DMS 273 (cell line): ENCODE results near the gene LHX3.

Source experiments
- DNase-seq: peaks from one replicate; lab custom pipeline; 2025; ENCODE audit not compliant: unreplicated experiment; lab: John Stamatoyannopoulos, UW

LHX3 gene

DNA sequence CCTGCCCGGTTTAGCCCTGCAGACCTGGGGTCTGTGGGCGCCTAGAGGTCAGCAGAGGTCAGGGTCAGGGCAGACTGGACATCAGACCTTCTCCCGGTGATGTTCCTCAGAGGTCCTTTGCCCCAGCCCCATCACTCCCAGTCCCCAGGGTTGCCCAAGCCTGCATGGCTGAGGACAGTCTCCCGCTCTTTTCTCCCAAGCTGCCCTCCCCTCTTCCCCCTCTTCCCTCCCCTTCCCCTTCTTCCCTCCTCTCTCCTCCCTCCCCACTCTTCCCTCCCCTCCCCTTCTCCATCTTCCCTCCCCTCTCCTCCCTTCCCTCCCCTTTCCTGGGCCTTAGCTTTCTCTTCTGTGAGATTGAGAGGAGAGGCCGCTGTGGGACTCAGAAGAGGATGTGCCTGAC, 10.4 kb downstream of the LHX3 start:
- DNase-seq, result no peak

DNA sequence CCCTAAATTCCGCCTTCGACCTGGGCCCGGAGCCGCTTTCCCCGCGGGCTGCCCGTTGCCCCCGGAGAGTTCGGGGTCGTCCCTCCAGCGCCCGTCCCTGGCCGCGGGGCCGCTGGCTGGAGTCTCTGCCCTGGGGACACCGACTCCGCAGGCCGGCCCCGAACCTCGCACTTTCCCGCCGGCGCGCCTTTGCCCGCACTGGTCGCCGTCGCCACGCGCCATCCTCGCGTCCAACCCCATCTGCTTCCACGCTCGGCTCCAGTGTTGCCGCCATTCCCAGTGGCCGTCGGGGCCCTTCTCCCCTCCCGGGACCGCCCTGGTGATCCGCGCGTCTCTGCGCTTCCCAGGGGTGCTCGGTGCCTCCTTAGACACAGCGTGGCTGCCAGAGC, 11.0 kb downstream of the LHX3 start:
- DNase-seq, result no peak

DNA sequence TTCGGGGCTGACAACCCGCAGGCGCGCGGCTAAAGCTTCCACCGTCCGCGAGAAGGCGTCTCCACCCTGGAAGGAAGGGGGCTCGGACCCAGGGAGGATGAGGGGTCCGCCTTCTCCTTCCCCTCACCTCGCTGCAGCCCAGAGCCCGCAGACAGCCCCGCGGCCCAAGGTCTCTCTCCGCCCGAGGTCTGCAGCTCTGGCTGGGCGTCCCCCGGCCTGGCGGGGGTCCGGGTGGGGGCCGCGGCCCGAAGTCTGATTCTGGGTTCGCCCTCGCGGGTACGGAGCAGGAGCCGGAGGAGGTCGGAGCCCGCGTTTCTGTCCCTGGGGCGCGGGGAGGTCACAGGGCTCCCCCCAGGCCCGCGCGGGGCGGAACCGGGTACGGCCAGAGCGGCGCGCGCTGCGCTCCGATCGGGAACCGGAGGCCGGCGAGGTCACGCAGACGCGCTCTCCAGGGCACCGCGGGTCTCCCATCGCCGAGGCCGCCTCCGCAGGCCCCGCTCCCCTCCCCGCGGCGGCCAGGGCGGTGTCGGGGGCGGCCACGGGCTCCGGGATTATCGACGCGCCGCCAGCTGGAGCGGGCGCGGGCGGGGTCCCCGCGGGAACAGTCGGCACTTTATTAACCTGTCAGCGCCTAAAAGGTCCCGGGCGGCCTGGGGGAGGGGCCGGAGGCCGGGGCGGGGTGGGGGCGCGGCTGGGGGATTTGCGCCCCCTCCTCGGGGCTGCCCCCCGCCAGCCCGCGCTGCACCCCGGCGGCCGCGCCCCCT, 11.6 kb downstream of the LHX3 start:
- peak; percentile 56 for DNase-seq

DNA sequence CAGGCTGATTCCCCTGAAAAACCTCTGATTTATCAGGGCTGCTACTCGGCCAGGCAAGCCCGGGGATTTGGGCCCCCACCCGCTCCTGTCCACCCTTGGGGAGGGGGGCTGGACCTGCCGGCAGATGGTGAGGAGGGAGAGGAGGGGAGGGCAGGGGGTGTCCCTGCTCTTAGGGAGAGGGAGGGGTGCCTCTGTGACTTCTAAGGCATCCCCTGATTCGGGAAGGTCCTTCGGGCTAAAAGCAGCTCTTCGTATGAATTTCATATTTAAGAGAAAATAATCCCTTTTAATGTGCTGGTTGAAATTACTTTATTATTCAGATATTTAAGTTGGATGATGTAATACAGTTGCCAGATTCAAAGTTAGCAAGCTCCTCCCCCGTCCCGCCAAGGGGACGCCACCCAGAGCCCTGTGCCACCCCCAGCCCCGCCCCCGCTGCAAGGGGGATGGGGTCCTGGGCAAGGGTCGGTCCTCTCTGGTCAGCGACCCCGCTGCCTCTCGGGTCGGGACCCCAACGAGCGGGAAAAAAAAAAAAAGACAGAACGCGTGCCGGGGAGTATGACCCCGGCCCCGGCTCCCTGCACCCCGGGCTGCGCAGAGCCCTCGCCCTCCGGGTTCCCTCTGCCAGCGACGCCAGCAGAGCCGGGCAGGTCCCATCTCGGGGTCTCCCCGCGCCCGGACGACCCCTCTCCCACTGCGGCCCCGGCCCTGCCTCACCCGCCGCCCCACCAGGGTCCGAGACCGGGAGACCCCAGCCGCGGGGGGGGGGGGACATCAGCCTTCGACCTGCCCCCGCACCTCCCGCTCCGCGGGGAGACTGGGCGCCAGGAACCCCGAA, 12.4 kb downstream of the LHX3 start:
- DNase-seq, result no peak

DNA sequence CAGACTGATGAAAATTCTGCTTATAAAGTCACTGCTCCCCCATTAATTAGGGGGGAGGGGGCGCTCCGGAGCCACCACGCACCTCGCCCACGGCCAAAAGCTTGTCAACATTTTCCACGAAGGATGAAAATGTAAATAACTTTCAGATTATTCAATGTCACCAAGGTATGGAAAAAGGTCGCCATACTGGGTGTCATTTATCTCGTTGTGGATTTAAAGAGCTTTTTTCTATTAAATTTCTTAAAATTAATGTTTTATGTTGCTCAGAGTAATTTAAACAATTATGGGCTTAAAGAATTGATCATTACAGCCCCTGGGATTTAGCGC, 13.0 kb downstream of the LHX3 start:
- no peak for DNase-seq

DNA sequence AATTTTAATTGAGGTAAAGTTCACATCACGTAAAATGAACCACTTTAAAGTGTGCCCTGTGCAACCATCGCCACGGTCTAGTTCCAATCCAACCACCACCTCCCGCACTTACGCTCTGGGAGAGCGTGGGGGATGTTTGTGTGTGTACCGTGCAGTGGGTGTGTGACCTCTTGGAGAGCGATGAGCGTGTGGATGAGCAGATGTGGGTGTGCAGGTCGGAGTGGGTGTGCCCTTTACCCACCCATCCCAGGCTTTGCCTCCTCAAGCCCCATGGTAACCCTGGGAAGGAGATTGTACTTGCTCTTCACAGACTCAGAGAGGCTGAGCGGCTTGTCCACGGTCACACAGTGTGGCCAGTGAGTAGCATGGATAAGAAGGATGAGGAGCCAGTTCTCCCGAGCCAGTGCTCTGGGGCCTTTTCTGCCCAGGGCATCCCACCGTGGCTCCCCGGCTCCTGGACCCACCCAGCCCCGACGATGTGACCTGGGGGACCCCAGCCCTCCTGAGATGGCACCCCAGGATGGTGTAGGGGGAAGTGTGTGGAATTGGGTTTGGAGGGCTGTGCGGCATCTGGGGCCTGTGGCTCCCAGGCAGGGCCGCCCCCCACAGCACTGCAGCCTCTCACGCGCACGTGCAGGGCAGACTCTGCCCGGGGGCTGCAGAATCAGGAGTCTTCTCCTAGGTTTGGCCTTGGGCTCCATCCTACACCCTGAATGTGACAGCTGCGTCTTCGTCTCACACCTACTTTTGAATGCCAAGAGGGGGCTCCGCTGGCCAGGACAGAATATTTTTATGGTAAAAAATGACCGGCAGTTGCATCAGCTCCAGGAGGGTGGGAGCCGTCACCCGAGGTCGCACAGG, 13.6 kb downstream of the LHX3 start:
- DNase-seq, result no peak

DNA sequence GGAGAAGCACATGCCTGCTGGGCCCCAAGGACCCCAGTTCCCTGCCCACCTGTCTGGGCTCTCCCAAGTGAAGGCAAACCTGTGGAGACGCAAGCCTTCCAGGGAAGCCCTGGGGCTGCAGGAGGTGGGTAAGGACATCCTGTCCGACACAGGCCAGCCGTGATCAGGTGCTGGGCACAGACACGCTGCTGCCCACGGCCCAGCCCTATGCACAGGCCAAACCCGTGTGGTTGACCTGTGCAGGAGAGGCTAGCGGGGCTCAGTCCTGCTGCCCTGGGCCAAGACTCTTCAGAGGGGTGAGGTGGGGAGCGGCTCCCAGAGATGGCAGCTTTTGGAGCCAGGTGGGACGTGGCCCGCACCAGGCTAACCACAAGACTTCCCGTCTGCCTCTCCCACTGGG, 14.3 kb downstream of the LHX3 start:
- no peak for DNase-seq

DNA sequence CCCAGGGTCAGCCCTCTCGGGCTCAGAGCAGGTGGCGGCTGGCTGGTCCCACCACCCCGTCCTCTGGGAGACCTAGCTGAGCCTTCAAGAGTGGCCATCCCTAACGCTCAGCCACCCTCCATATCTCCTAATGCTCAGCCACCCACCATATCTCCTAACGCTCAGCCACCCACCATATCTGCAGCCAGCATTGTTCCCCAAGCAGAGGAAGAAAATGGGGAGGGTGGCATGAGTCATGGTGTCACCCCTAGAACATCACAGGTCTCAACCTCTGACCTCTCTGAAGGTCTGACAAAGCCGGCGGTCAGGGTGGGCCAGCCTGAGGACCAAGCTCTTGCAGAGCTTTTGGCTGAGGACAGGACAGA, 14.7 kb downstream of the LHX3 start:
- no peak for DNase-seq

DNA sequence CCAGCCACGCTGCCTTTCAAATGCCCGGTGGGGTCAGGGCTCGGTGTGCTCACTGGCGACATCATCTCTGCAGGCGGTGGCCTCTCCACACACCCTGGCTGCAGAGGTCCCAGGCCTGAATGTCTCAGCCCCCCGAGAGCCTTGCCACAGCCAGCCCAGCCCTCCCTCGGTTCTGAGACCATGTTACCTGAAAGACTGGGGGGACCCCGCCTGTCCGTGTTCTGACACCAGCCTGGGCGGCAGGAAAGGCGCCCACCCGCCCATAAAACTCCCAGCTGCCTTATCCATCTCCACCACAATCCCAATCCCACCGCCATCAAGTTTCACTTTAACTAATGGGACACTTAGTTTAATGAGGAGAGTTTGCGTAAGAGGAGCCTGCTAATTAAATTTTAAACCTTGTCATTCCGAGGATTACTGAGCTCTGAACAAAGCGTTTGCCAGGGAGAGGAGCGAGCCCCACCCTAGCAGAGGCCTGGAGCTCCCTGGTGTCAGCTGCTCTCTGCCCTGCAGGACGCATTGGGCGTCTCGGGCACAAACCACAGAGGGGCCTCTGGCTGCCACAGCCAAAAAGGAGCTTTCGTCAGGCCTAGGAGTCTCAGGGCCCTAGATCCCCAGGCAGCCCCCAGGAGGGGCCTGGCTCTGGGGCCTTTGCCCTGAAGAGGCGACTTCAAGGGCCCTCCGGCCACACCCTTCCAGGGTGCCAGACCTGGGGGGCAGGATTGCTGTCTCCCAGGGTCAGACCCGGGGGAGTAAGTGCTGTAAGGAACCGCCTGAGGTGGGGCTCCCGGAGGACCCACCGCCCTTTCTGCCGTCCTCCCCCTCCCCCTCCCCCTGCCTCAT, 15.3 kb downstream of the LHX3 start:
- DNase-seq, result no peak

DNA sequence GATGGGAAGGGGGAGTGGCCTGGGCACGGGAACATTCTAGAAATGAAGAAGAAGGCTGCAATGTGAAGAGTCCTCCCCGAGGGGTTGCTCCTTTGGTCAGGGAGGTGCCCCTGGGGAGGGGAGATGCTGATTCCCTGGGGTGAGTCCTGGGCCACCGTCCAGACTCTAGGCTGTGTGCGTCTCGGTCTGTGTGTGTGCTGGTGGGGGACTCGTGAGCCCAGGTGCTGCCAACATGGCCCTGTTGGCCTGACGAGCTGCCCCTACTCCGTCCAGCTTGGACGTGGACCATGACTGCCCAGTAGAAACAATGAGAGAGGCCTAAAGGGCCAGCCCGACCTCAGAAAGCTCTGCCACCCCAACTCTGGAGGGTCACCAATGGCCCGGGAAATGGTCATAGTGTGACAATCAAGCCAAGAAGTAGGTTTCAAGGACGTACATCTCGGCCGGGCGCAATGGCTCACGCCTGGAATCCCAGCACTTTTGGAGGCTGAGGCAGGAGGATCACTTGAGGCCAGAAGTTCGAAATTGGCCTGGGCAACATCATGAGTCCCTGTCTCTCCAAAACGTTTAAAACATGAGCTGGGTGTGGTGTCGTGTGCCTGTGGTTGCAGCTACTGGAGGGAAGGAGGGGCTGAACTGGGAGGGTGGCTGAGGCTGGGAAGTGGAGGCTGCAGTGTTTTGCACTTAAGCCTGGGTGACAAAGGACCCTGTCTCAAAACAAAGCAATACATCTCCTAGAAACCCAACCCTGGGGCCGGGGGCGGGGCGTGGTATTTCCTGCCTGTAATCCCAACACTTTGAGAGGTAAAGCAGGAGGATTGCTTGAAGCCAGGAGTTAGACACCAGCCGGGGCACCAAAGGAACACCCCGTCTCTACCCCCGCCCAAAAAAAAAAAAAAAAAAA, 17.0 kb downstream of the LHX3 start:
- DNase-seq, result no peak

DNA sequence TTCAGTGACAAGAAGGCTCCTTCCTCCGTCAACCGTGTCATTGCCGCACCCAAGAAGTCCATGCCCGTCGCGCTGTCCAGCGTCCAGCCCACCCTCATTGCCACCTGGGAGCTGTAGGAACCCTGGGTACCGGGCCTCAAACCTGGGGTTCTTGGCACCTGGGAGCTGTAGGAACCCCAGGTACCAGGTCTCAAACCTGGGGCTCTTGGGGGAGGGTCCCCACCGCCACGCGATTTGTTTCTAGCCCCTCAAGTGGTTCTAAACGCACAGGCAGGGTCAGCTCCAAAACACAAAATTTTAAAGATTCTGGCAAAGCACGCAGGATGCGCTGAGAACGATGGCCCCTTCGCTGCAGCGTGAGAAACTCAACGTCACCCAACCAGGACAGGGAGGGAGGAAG, 17.7 kb downstream of the LHX3 start:
- DNase-seq, result no peak

DNA sequence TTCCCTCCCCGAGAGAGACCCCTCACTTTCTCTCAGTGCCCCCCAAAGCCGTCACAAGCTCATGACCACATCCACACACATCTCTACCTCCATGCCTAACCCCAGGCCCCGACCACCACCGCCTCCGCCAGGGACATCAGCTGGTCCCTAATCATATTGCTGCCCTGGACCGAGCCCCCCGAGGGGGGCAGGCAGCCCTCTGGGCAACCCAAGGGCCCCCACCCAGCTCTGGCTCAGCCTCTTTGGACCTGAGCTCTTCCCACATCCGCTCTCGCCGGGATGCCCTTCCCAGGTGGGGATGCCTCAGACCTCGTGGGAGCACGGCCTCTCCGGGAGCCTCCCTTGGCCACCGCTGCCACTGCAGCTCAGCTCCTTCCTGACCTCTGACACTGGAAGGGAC, 18.5 kb downstream of the LHX3 start:
- no peak for DNase-seq

DNA sequence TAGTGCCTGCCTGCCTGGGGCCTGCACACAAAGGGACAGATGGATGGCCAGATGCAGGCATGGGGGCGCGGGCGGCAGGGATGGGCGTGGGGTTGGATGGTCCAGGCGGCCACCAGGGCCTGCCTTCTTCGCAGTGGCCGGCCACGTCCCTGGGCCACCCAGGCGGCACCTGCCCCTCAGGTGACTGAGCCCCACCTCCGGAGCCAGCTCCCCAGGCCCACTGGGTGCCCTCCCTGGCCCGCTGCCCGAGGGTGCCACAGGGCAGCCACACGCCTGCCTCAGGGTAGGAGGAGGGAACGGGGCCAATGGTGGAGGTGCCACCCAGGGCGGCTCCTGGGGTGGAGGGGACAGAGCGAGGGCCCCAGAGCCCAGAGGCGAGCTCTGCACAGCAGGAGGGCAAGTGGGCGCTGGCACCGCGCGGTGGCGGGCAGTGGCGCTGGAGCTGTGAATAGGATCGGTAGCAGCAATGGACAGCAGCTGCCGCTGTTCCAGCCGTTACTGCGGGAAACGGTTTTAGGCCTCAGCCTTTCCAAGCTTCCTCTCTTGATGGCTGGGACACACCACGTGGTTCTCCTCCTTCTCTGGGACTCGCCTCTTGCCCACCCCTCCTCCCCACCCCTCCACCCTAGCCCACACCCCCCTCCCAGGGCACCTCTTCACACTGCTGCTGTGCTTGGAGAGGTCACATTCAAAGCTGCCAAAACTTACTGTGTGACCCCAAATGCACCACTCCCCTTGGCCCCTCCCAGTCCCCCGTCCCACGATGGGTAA, 19.1 kb downstream of the LHX3 start:
- no peak for DNase-seq

DNA sequence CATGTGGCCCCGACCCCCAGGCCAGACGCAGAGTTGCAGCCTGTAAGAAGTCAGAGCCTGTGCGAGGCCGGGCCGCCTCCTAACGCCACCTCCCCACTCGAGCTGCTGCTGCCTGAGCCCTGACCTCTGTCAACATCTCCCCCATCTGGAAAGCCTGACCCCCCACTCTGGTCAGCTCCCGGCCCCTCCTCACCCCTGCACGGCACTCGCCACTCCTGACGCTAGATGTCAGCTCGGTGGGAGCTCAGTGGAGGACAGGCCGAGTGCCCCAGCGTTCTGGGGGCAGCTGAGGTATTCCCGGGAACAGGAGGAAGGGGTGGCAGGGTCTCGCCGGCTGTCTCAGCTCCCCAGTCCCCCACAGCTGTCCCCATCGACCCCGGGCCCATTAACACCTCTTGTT, 19.9 kb downstream of the LHX3 start:
- no peak for DNase-seq

DNA sequence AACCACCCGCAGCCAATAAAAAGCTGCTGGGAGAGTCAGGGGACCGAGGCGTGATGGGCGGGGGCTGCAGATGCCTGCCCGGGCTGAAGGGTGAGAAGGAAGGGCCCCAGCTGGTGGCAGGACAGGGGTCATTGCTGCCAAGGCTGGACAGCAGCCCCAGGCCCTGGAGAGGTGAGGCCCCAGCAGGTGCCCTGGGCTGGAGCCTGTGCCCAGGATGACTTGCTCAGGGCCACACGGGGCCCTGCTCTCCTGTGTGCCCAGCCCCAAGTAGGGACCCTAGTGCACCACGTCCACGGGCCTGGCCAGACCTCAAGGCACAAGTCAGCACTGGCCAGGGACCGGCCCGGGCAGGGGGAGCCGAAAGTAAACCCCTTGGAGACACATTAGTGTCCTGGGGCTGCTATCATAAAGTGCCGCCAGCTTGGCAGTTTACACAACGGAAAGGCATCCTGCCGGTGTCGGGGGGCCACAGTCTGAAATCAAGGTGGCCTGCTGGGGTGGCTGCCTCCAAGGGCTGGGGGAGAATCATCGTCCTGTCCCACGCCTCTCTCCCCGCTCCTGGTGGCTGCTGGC, 22.0 kb downstream of the LHX3 start:
- DNase-seq, result no peak

DNA sequence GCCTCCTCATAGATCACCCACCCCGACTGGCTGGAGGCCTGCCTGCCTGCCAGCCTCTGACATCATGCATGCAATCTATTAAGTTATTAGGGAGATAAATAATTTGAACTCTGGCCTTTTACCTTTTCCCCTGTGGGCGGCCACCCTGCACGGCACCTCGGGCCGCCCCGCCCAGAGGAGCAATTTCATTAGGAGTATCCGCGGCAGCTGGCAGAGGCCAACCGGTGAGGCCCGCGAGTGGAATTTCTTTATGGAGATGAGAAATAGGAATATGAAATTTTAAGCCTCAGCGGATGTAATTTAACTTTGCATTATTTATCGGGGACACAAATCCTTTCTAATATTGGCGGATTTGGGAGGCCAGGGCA, 22.5 kb downstream of the LHX3 start:
- DNase-seq, result no peak

DNA sequence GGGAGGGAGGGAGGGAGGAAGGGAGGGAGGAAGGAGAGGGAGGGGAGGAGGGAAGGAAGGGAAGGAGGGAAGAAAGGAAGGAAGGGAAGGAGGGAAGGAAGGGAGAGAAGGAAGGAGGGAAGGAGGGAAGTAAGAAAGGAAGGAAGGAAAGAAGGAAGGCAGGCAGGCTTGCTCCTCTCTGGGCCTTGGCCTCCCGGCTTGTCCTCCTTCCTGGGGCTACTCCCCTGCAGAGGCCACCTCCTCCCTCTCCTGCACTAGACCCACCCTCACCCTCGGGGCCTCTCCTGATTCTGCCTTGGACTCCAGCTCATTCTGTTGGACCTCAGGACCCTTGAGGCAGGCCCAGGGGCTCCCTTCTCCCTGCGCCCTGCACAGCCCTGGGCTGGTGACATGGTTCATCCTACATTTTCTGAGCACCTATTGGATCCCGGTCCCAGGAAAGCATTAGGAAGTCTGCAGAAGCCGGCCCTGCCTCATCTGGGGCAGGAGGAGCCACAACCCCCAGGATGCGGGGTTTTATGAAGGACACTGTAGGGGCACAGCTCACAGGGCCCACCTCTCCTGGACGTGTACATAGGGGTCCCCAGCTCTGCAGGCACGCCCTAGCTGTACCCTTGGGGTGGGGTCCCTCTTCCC, 23.0 kb downstream of the LHX3 start:
- DNase-seq, result no peak

DNA sequence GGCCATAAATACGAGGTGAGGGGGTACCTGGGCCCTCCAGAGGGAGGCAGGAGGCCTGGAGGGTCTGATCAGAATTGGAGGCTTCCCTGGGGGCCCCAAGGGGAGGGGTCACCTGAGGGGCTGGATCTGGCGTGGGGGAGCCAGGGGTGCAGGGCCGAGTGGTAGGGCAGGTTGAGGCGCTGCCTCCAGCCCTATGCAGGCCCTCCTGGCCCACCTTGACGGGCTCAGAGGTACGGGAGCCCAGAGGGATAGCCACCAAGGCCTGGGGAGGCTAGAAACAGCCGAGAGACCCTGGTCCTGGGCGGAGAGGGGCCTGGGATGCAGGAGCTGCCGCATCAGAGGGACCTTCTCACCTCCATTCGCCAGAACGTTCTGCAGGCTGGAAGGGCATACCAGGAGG, 24.3 kb downstream of the LHX3 start:
- no peak for DNase-seq
